ENCODE results near the gene IRGQ.

The IRGQ gene

GRCh38 chr19:43544077-43544476 lies 51.9 kb downstream of the IRGQ start:
- DNase-seq (ENCODE audit: low read depth): no peak

GRCh38 chr19:43541920-43542650 lies 53.8 kb downstream of the IRGQ start:
- DNase-seq (ENCODE audit: low read depth): no peak

GRCh38 chr19:43540381-43540780 lies 55.6 kb downstream of the IRGQ start:
- no peak for DNase-seq (ENCODE audit: low read depth)

- no peak for DNase-seq (ENCODE audit: low read depth)
Measured at GRCh38 chr19:43538922-43539321, 57.0 kb downstream of the IRGQ start.

- DNase-seq (ENCODE audit: low read depth): no peak
Measured at GRCh38 chr19:43534816-43535761, 60.8 kb downstream of the IRGQ start.
